Endothelial cell of umbilical vein (primary cell): ENCODE measurements around the gene BABAM2. TPM values are rescaled to one million over a fixed set of nuclear protein-coding genes. Genes with fewer than 3 reads are reported as not detected.
A peak's percentile ranks its signal among the peaks of the same experiment; 100 is the strongest.

Source experiments
- BruUV-seq: library from RNA; stranded (reverse); fragments of 400-500 nt; replicated peaks from 2 replicates; lab custom pipeline; 2021; lab: Mats Ljungman, UMichigan
- CTCF ChIA-PET: fragments of 300-600, 350-600 bp; sonication (Branson Sonifier 250); formaldehyde crosslinking; loops from one replicate; lab custom pipeline; 2021; ENCODE audit warnings: antibody characterized with exemption, inconsistent platforms; lab: Charles Lee
- POLR2A ChIA-PET: fragments of 300-600, 350-600 bp; sonication (Branson Sonifier 250); formaldehyde crosslinking; loops from one replicate; lab custom pipeline; 2021; ENCODE audit warnings: antibody characterized with exemption, inconsistent platforms; lab: Charles Lee
- DNase-seq: peaks from one replicate; pipeline ENCODE4 v3.0.0-alpha.2; 2011; ENCODE audit warnings: low read depth, low spot score
- FAIRE-seq: peaks from 2 replicates; lab custom pipeline; 2011; peaks lifted over from hg19 to GRCh38; lab: Jason Lieb, UNC
- H2AFZ ChIP-seq: 2 replicates; pipeline ENCODE4 v1.6.0; 2012; ENCODE audit warnings: low read depth, low read length, control low read depth, inconsistent platforms
- H3K27ac ChIP-seq: 2 replicates; pipeline ENCODE4 v1.5.1; 2011; ENCODE audit warnings: low read depth, mild to moderate bottlenecking, control low read depth, low read length, moderate library complexity; ENCODE audit not compliant: insufficient read depth
- H3K27me3 ChIP-seq, 2 experiments: 2 replicates each; pipeline versions ENCODE4 v1.6.0 to v1.6.1; 2011; ENCODE audit warnings: low read length in 2 of 2, mixed read lengths in 1 of 2; ENCODE audit not compliant: control insufficient read depth in 2 of 2, insufficient read depth in 2 of 2
- H3K36me3 ChIP-seq, 2 experiments: 2 replicates in 1 of 2; 3 replicates in 1 of 2; pipeline ENCODE4 v1.5.1; 2011; ENCODE audit warnings: low read length in 2 of 2, mild to moderate bottlenecking in 1 of 2, moderate library complexity in 1 of 2; ENCODE audit not compliant: control insufficient read depth in 2 of 2, insufficient read depth in 2 of 2; ENCODE audit errors: extremely low read depth in 1 of 2
- H3K4me1 ChIP-seq: 3 replicates; pipeline ENCODE4 v1.5.1; 2011; ENCODE audit warnings: mild to moderate bottlenecking, low read length; ENCODE audit not compliant: control insufficient read depth, insufficient read depth; ENCODE audit errors: extremely low read depth
- H3K4me2 ChIP-seq: 2 replicates; pipeline ENCODE4 v1.6.1; 2011; ENCODE audit warnings: low read length, control low read depth, mixed read lengths; ENCODE audit not compliant: insufficient read depth
- H3K4me3 ChIP-seq, 3 experiments: fragments of 200-600 bp in 1 of 3; sonication (generic), shearing (Covaris generic) in 1 of 3; replicated peaks in 1 of 3; 2 replicates each; pipeline ENCODE4 v1.5.1; 2011 to 2016; ENCODE audit warnings: control low read depth in 3 of 3, low read length in 3 of 3, mild to moderate bottlenecking in 2 of 3, inconsistent platforms in 1 of 3, low read depth in 1 of 3, moderate library complexity in 1 of 3; ENCODE audit not compliant: insufficient read depth in 1 of 3
- H3K79me2 ChIP-seq: 2 replicates; pipeline ENCODE4 v1.6.0; 2012; ENCODE audit warnings: low read length, inconsistent platforms; ENCODE audit not compliant: control insufficient read depth, insufficient read depth
- H3K9ac ChIP-seq: replicated peaks from 2 replicates; pipeline ENCODE3; 2011; ENCODE audit warnings: low read length, control low read depth; ENCODE audit not compliant: insufficient read depth; ENCODE audit errors: extremely low read depth
- H3K9me1 ChIP-seq: replicated peaks from 3 replicates; pipeline ENCODE4 v1.6.0; 2011; ENCODE audit warnings: mild to moderate bottlenecking, low read length; ENCODE audit not compliant: control insufficient read depth, insufficient read depth; ENCODE audit errors: extremely low read depth
- H3K9me3 ChIP-seq: replicated peaks from 2 replicates; pipeline ENCODE4 v1.5.1; 2012; ENCODE audit warnings: low read length, inconsistent platforms; ENCODE audit not compliant: control insufficient read depth, insufficient read depth
- H4K20me1 ChIP-seq: replicated peaks from 2 replicates; pipeline ENCODE3; 2011; ENCODE audit warnings: mild to moderate bottlenecking, low read length; ENCODE audit not compliant: control insufficient read depth, insufficient read depth; ENCODE audit errors: extremely low read depth
- CTCF ChIP-seq, 2 donors: IDR thresholded peaks; 1 replicate in 1 of 2; 2 replicates in 1 of 2; pipeline ENCODE4 v1.5.1; 2011; ENCODE audit warnings: low read length in 2 of 2, mild to moderate bottlenecking in 2 of 2, moderate library complexity in 2 of 2, control low read depth in 1 of 2, inconsistent platforms in 1 of 2, low read depth in 1 of 2; ENCODE audit not compliant: insufficient read depth in 1 of 2; ENCODE audit errors: extremely low read depth in 1 of 2
- EZH2 ChIP-seq: IDR thresholded peaks from 2 replicates; pipeline ENCODE4 v1.6.1; 2012; ENCODE audit warnings: borderline replicate concordance, low read depth, mild to moderate bottlenecking, moderate library complexity, low read length, inconsistent platforms; ENCODE audit not compliant: severe bottlenecking
- FOS ChIP-seq: IDR thresholded peaks from 2 replicates; pipeline ENCODE4 v1.6.1; 2011; ENCODE audit warnings: mild to moderate bottlenecking, low read length, moderate library complexity, borderline replicate concordance; ENCODE audit not compliant: insufficient read depth
- GATA2 ChIP-seq: IDR thresholded peaks from 2 replicates; pipeline ENCODE4 v1.7.0; 2011; ENCODE audit warnings: low read depth, mild to moderate bottlenecking, moderate library complexity, mixed read lengths, low read length; ENCODE audit not compliant: insufficient read length, insufficient read depth
- JUN ChIP-seq: IDR thresholded peaks from 2 replicates; pipeline ENCODE4 v1.6.1; 2011; ENCODE audit warnings: borderline replicate concordance, low read depth; ENCODE audit not compliant: insufficient read length, insufficient read depth
- MAX ChIP-seq: IDR thresholded peaks from 2 replicates; pipeline ENCODE4 v1.6.1; 2011; ENCODE audit not compliant: insufficient read depth, insufficient read length
- MYC ChIP-seq: IDR thresholded peaks from one replicate; pipeline ENCODE4 v1.6.1; 2011; ENCODE audit warnings: mild to moderate bottlenecking, low read depth, low read length
- POLR2A ChIP-seq: IDR thresholded peaks from 2 replicates; pipeline ENCODE4 v1.6.1; 2012; ENCODE audit warnings: low read depth, mild to moderate bottlenecking, control low read depth, low read length
- POLR2AphosphoS5 ChIP-seq: IDR thresholded peaks from 2 replicates; pipeline ENCODE4 v1.6.1; 2012; ENCODE audit warnings: low read depth, mild to moderate bottlenecking, control low read depth, low read length, moderate library complexity; ENCODE audit not compliant: insufficient read depth
- dilution Hi-C: fragments of 300-500 bp; cut with MboI; formaldehyde crosslinking; loops from one replicate; pipeline ENCODE4 v1.15.0; 2019; ENCODE audit warnings: low sequenced_read_pairs; ENCODE audit not compliant: extremely low pct_ligation_motif_present
- intact Hi-C: fragments of 100-400 bp; cut with micrococcal nuclease; formaldehyde crosslinking; loops from one replicate; pipeline ENCODE4 v1.10.0; 2022
- polyA plus RNA-seq, 4 experiments: library from polyadenylated mRNA; depleted of rRNA in 3 of 4; stranded (reverse) in 3 of 4; unstranded in 1 of 4; fragments of >200 nt; gene quantifications; 2 replicates each; pipeline versions ENCODE4 v1.2.1 to v1.2.3, GENCODE V29; 2011 to 2012; ENCODE audit warnings: missing spikeins in 1 of 4
- total RNA-seq: library from RNA; stranded (reverse); gene quantifications from 2 replicates; pipeline ENCODE4 v1.2.3, GENCODE V29; 2021

The BABAM2 gene
- total and polyA plus RNA-seq, 2 donors (not counting 3 experiments of a cell fraction or from before 2014, with no cell fraction given) = 19.9 to 27.6 TPM

GRCh38 chr2:27921424-27921823 lies 30.9 kb downstream of the BABAM2 start:
- DNase-seq (no peak), FAIRE-seq (no peak)
- H3K36me3 ChIP-seq = no peaks in the 10 kb centered on the region
- no peaks in the 10 kb centered on the region for H3K27me3 ChIP-seq
- POLR2A ChIA-PET = no interaction called here
- peak overlapping the region; percentile 72 for H3K4me2 ChIP-seq
- H3K79me2 ChIP-seq = no peaks in the 10 kb centered on the region
- peaks cover 17% of the 10 kb centered on the region for H3K4me1 ChIP-seq
- dilution Hi-C loops = no loop called here
- CTCF ChIA-PET = interaction anchor here (1.2 to 1.6 kb wide), 2 partner anchors 13 to 198 kb away, joined by 3 to 4 read pairs; no protein-coding TSS in a partner anchor
- no peak overlapping the region for H2AFZ ChIP-seq
- no peaks in the 10 kb centered on the region for H3K9me1 ChIP-seq
- TF ChIP-seq EZH2 (no peak), CTCF (IDR thresholded peaks at IDR 0.05; ENCODE audit: extremely low read depth in 1 of 2, insufficient read depth in 1 of 2, low read depth in 1 of 2, low read length in 2 of 2) (no peak), MAX (no peak), FOS (no peak), POLR2AphosphoS5 (no peak), POLR2A (no peak), GATA2 (no peak), JUN (no peak), MYC (no peak)
- H3K27ac ChIP-seq = peak overlapping the region; percentile 96
- peak overlapping the region; percentile 70 for H3K9ac ChIP-seq
- H3K9me3 ChIP-seq = no peaks in the 10 kb centered on the region
- H4K20me1 ChIP-seq = no peaks in the 10 kb centered on the region
- intact Hi-C loops = no loop called here
- H3K4me3 ChIP-seq = no peak overlapping the region
- no TSS peak for BruUV-seq
